KMS-11 (cell line): ENCODE measurements around the gene GRID1.

Source experiments
- H2AFZ ChIP-seq: fragments of 200-600 bp; sonication (generic); 2 replicates; pipeline ENCODE4 v1.6.1; 2016; ENCODE audit warnings: antibody characterized with exemption, mixed run types, low read depth
- H3K27ac ChIP-seq: fragments of 200-600 bp; sonication (generic); 2 replicates; pipeline ENCODE4 v1.6.1; 2016; ENCODE audit warnings: mild to moderate bottlenecking, mixed run types
- H3K27me3 ChIP-seq: fragments of 200-600 bp; sonication (generic); 2 replicates; pipeline ENCODE4 v1.6.1; 2017; ENCODE audit warnings: mild to moderate bottlenecking, low read depth, mixed run types, moderate library complexity; ENCODE audit not compliant: insufficient read depth
- H3K36me3 ChIP-seq: fragments of 200-600 bp; sonication (generic); 2 replicates; pipeline ENCODE4 v1.6.1; 2017; ENCODE audit warnings: mild to moderate bottlenecking, mixed run types; ENCODE audit not compliant: insufficient read depth
- H3K4me1 ChIP-seq: fragments of 200-600 bp; sonication (generic); 2 replicates; pipeline ENCODE4 v1.6.1; 2016; ENCODE audit warnings: mild to moderate bottlenecking, low read depth, mixed run types; ENCODE audit not compliant: poor library complexity, severe bottlenecking
- H3K4me2 ChIP-seq: fragments of 200-600 bp; sonication (generic); 2 replicates; pipeline ENCODE4 v1.7.0; 2016; ENCODE audit warnings: mild to moderate bottlenecking, mixed run types
- H3K4me3 ChIP-seq: fragments of 200-600 bp; sonication (generic); IDR thresholded peaks from 2 replicates; pipeline ENCODE4 v1.6.1; 2017; ENCODE audit warnings: low read depth, low read length, mixed read lengths; ENCODE audit not compliant: insufficient read depth
- H3K79me2 ChIP-seq: fragments of 200-600 bp; sonication (generic); 2 replicates; pipeline ENCODE4 v1.6.1; 2016; ENCODE audit warnings: low read depth, mixed run types; ENCODE audit not compliant: insufficient read depth
- H3K9ac ChIP-seq: fragments of 200-600 bp; sonication (generic); 2 replicates; pipeline ENCODE4 v1.6.1; 2016; ENCODE audit warnings: mild to moderate bottlenecking, mixed run types
- H4K20me1 ChIP-seq: fragments of 200-600 bp; sonication (generic); 2 replicates; pipeline ENCODE4 v1.6.1; 2016; ENCODE audit warnings: mild to moderate bottlenecking, mixed run types; ENCODE audit not compliant: insufficient read depth
- CTCF ChIP-seq: fragments of 200-600 bp; sonication (generic); conservative IDR thresholded peaks from 2 replicates; pipeline ENCODE4 v1.6.1; 2017; ENCODE audit warnings: low read depth, mild to moderate bottlenecking, antibody characterized with exemption, low read length, moderate library complexity, mixed read lengths

GRID1 gene

GRCh38 chr10:85580585-85580984, 786.0 kb downstream of the GRID1 start:
- Histone ChIP-seq H3K36me3 (no peaks in the 10 kb centered on the region), H2AFZ (no peak overlapping the region), H3K4me2 (no peak overlapping the region), H3K27me3 (no peaks in the 10 kb centered on the region), H3K79me2 (no peaks in the 10 kb centered on the region), H3K9ac (no peak overlapping the region), H3K27ac (no peak overlapping the region), H3K4me3 (no peak overlapping the region), H4K20me1 (no peaks in the 10 kb centered on the region), H3K4me1 (no peaks in the 10 kb centered on the region)
- no peak for TF ChIP-seq CTCF

DNA sequence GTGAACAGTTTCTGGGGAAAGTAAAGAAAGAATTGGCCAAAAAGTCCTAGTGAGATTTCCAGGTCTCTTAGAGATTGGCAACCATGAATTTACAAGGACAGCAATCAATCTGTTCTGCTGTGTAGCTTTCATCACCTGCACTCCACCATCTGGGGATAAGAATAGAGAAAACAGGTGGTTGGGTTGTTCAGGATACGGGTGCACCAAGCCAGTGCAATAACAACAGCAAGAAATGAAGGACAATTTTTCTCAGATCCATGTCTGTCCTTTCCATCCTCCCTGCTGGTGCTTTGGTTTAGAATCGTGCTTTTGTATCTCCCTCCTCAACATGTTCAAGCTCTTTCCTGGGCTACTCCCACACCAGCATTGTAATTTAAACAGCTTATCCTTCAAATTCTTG, 787.7 kb downstream of the GRID1 start:
- Histone ChIP-seq H4K20me1 (no peaks in the 10 kb centered on the region), H3K79me2 (no peaks in the 10 kb centered on the region), H3K4me3 (no peak overlapping the region), H3K27me3 (no peaks in the 10 kb centered on the region), H2AFZ (no peak overlapping the region), H3K36me3 (no peaks in the 10 kb centered on the region), H3K27ac (no peak overlapping the region), H3K9ac (no peak overlapping the region), H3K4me2 (no peak overlapping the region), H3K4me1 (no peaks in the 10 kb centered on the region)
- no peak for TF ChIP-seq CTCF

DNA sequence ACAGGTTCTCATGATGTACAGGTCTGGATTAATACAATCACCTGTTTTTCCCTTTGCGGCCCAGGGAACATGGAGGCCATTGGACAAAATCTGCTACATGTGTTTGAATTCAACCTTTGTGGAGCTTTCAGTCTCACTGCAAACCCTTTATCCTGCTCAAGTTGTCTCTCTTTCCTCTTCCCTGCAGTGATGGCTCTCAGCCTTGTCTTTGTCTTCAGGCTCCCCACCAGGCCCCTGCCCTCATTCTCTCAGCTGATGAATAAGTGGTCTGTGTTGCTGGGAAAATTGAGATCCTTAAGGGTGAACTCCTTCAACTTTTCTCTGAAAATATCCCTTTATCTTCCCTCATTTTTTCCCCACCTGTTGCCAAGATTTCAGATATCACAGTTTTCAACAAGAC, 791.2 kb downstream of the GRID1 start:
- Histone ChIP-seq H3K36me3 (no peaks in the 10 kb centered on the region), H2AFZ (no peak overlapping the region), H3K27me3 (no peaks in the 10 kb centered on the region), H3K4me3 (no peak overlapping the region), H3K4me2 (no peak overlapping the region), H3K4me1 (no peaks in the 10 kb centered on the region), H3K27ac (no peak overlapping the region), H4K20me1 (no peaks in the 10 kb centered on the region), H3K9ac (no peak overlapping the region), H3K79me2 (no peaks in the 10 kb centered on the region)
- TF ChIP-seq CTCF, result no peak

- Histone ChIP-seq H3K27ac (no peak overlapping the region), H3K79me2 (no peaks in the 10 kb centered on the region), H3K4me3 (no peak overlapping the region), H3K27me3 (no peaks in the 10 kb centered on the region), H3K4me1 (no peaks in the 10 kb centered on the region), H2AFZ (no peak overlapping the region), H3K4me2 (no peak overlapping the region), H4K20me1 (no peaks in the 10 kb centered on the region), H3K36me3 (no peaks in the 10 kb centered on the region), H3K9ac (no peak overlapping the region)
- no peak for TF ChIP-seq CTCF
Measured at GRCh38 chr10:85570871-85571270, 795.7 kb downstream of the GRID1 start.

DNA sequence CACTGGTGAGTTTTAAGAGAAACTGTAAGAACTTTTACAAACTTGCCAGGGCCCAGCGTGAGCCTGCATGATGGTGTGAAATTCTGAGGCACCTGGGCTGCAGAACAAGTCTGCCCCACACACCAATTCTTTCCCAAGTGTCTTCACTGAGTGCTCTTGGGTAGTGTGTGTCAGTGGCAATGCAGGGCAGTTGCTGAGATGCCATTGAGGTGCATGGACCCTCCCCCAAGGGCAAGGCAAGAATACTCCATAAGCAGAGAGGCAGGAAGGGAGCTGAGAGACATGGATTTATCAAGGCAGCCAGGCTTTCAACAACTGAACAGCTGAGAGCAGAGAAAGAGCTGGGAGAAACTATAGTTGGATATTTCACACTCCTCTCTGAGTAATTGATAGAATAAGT, 801.2 kb downstream of the GRID1 start:
- Histone ChIP-seq H2AFZ (no peak overlapping the region), H3K27me3 (no peaks in the 10 kb centered on the region), H3K27ac (no peak overlapping the region), H3K9ac (no peak overlapping the region), H3K79me2 (no peaks in the 10 kb centered on the region), H4K20me1 (no peaks in the 10 kb centered on the region), H3K4me2 (no peak overlapping the region), H3K36me3 (no peaks in the 10 kb centered on the region), H3K4me1 (no peaks in the 10 kb centered on the region), H3K4me3 (no peak overlapping the region)
- TF ChIP-seq CTCF, result no peak
